T1000 (cell line): Measurements from ENCODE around the gene ZDHHC19.
"Not testable (repeated sequence)": the region's sequence is repeated elsewhere in the genome, so short reads cannot be mapped to it uniquely, and the experiment has no call there.

Source experiments
- DNase-seq: peaks from one replicate; lab custom pipeline; 2025; ENCODE audit warnings: mixed read lengths; lab: John Stamatoyannopoulos, UW

The ZDHHC19 gene, protein sequence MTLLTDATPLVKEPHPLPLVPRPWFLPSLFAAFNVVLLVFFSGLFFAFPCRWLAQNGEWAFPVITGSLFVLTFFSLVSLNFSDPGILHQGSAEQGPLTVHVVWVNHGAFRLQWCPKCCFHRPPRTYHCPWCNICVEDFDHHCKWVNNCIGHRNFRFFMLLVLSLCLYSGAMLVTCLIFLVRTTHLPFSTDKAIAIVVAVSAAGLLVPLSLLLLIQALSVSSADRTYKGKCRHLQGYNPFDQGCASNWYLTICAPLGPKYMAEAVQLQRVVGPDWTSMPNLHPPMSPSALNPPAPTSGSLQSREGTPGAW

DNA sequence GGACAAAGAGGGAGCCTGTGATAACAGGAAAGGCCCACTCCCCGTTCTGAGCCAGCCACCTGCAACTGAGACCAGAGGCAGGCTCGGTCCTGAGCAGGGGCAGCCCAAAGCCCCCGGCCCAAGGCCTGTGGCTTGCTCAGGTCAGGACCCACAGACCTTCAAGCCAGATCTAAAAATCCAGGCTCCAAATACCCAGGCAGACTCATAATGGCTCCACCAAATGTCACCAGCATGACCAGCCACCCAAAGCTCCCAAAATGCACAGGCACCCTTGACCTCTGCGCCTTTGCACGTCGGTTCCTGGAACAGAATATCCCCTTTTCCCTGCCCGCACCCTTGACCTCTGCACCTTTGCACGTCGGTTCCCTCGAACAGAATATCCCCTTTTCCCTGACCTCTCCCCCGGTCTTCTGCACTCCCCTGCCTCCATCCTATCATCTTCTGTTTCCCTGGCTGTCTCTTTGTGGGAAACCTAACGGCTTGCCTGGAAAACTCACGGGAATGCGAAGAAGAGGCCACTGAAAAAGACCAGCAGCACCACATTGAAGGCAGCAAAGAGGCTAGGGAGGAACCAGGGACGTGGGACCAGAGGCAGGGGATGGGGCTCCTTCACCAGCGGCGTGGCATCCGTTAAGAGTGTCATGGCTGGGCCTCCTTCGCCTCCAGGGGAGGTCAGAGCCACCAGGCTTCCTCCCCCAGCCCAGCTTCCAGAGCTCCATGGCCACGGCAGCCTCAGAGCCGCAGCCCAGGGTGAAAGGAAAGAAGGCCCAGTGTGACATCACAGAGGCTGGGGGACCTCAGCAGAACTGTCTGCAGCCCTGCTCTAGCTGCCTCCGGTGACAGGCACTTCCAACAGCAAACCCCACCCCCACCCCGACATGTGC is at the start of gene ZDHHC19:
Gene ZDHHC19 (minus strand): TSS at position 728 of the 884 bp plus-strand sequence. CDS start 85 bp downstream, at position 643.
- DNase-seq = no peak

DNA sequence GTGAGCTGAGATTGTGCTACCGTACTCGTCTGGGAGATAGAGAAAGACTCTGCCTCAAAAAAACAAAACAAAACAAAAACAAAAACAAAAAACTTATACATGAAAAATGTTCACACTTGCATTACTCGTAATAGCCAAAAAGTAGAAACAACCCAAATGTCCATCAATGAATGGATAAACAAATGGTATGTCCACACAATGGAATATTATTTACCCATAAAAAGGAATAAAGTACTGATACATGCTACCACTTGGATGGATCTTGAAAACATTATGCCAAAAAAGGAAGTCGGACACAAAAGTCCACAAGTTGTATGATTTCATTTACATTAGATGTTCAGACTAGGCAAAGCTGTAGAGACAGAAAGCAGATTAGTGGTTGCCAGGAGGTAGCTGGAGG is 49.6 kb upstream of the ZDHHC19 start:
- no peak for DNase-seq

DNA sequence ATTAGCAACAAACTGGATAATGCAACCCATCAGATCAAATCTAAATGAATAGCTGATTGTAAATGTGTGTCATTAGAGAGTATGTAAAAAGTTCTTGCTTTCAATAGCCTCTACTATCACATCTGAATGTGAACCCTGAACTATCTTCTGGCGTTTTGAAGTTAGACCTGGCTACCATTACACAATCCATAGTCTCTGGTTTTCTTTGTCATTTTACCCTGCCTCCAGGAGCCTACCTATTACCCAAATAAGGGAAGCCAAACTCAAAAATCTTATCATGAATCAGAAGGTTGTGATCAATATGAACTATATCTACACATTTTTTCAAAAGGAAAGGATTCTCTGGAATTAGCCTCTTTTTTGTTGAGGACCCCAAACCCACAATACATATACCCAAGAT is 44.6 kb upstream of the ZDHHC19 start:
- DNase-seq = no peak

DNA sequence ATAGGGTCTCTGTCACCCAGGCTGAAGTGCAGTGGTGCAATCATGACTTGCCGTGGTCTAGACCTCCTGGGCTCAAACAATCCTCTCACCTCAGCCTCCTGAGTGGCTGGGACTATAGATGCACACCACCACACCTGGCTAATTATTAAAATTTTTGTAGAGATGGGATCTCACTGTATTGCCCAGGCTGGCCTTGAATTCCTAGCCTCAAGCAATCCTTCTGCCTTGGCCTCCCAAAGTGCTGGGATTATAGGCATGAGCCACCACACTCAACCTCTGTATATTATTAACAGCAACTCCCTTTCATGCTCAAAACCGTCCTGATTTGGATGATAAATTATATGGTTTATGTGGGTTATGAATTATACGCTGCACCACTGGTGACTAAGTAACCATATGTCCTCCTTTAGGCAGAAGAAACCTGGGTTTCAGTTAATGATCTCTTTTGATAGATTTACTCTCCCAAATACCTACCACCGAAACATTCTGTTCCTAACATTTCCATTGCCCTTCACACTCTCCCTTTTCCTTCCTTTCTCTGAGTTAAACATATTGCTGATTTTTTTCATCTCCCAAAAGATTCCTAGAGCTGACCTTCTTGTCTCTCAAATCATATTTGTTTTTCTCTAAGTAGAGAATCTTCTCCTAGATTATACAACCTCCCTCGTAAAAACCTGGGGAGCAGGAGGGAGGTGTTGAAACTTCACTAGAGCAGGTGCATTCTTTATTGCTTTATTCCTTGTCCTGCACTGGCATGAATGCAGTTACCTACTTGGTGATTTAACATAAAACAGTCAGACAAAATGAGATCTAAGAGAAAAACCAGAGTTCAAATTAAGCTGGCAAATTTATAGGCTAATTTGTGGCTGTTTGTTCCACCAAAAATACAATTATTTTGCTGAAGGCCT is 43.4 kb upstream of the ZDHHC19 start:
- DNase-seq = no peak

DNA sequence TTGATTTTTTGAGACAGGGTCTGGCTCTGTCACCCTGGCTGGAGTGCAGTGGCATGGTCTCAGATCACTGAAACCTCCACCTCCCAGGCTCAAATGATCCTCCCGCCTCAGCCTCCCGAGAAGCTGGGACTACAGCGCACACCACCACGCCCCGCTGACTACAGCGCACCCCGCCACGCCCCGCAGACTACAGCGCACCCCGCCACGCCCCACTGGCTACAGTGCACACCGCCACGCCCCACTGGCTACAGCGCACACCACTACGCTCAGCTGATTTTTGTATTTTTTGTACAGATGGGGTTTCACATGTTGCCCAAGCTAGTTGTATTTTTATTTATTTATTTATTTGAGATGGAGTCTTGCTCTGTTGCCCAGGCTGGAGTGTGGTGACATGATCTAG is 40.7 kb upstream of the ZDHHC19 start:
- no peak for DNase-seq

DNA sequence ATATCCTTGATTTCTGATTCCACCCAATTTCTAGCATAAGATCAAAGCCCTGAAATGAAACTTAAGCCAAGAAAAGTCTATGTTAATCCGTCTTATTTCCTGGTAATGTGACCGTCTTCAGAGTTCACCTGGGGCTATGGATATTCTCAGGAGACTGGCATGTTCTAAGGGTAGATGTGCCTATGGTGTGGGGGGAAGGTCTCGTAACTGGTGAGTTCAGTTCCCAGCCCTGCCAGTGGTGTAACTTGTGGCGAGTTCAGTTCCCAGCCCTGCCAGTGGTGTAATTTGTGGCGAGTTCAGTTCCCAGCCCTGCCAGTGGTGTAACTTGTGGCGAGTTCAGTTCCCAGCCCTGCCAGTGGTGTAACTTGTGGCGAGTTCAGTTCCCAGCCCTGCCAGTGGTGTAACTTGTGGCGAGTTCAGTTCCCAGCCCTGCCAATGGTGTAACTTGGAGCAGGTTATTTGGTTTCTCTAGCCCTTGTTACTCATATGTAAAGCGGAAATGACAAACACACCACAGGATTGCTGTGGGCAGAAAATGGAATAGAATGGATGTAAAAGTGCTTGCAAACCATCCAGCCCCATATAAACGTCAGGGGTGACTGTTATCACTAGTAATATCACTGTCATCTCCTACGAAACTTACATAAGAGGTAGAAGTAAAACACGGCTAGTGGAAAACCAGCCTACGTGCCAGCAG is 35.6 kb upstream of the ZDHHC19 start:
- no peak for DNase-seq

DNA sequence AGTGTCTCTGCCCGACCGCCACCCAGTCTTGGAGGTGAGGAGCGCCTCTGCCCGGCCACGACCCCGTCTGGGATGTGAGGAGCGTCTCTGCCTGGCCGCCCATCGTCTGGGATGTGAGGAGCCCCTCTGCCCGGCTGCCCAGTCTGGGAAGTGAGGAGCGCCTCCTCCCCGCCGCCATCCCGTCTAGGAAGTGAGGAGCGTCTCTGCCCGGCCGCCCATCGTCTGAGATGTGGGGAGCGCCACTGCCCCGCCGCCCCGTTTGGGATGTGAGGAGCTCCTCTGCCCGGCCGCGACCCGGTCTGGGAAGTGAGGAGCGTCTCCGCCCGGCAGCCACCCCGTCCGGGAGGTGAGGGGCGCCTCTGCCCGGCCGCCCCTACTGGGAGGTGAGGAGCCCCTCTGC is 33.0 kb upstream of the ZDHHC19 start:
- DNase-seq = not testable (repeated sequence)

DNA sequence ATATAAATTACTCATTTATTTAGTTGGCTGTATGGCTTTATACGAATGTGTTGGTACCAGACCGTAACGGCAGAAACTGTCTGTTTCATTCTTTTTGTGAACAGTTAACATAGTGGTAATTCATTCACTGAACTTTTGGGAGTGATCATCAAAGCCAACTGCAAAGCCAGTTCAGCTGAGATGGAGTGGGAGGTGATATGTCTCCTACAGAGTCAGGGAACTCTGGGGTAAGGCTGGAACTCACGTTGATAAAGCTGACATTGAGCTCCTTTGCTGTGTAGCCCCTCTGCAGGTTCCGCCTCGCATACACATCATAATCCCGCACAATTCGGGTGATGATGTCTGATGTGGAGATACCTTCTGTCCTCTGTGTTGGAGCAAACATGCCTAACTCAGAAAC is 30.5 kb upstream of the ZDHHC19 start:
- no peak for DNase-seq

DNA sequence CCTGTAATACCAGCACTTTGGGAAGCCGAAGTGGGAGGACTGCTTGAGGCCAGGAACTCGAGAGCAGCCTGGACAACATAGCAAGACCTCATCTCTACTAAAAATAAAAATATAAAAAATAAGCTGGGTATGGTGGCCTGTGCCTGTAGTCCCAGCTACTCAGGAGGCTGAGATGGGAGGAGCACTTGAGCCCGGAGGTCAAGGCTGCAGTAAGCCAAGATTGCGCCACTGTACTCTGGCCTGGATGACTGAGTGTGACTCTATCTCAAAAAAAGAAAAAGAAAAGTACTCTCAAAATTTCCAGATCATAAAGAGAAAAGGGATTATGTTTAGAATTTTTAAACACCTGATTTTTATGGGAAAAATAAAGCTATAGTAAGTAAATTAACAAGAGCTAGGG is 29.2 kb upstream of the ZDHHC19 start:
- DNase-seq = no peak

DNA sequence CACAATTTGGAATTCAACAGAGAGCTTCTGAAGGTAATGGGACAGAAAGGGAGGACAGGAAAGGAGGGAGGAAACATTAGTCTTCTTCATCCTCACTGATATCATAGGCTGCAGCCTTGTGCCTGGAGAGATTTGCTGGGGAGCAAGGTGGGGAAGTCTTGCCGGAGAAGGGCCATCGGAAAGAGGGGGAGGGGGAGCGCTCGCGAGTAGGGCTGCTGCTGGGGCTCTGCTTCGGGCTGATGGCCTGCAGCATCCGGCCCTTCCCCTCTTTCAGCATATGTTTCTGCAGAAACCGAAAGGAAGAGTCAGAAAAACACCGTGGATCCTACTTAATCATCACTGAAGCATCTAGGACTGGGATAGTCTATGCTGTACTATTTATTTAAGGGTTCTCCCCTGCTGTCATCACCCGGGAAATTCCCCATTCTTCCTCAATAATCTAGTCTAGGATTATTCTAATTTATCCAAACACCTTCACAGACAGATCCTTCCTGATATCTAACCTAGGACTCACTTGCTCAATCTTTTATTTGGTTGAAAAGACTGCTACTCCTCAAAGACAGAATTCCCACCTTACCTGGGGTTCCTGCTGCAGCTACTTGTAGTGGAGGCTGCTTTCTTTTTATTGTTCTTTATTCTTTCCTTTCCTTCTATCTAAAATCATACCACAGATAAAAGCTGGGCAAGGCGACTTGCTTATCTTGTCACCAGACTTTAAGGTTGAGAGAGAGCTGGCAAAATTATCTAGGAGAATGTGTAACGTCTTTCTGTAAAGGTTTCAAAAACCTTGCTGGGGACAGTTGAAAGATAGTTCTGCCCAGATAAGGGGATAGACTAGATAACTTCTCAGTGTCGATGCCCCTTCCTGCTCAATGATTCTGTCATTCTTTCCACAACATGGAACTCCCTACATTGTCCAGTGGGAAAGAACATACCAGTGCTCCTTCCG is 27.7 kb upstream of the ZDHHC19 start:
- no peak for DNase-seq

DNA sequence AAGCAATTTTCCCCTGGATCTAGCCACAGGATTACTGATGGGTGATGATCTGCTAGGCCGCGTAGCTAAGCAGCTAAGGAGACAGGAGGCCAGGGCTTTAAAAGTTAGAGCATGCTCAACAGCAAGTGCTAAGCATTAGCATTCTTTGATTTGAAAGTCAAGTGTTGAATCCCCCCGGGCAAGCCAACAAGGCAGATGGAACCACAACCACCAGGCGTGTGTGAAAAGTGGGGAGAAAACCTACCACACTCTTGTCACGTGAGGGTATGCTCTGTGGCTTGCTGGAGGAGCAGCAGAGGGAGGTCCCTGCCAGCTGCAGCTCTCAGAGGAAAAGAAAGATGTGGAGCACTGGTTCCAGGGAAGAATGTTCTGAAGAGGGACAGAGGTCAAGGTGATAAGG is 26.0 kb upstream of the ZDHHC19 start:
- no peak for DNase-seq

DNA sequence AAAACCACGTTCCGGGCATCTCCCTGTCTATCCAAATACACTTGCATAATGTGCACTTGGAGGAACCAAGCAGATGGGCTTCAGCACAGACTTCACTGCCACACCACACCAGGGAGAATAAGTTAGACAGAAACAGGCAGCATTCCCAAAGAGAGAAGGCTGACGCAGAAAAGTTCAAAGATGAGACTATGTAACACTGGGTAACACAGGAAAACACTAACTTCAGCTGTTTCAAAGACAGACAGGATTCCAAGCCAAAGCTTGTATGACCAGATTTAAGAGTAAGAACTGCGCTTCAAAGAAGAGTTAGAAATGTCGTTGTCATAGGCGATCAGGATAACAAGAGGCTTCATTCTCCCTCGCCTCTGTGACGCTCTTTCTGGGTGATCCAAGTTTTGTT is 25.0 kb upstream of the ZDHHC19 start:
- no peak for DNase-seq

DNA sequence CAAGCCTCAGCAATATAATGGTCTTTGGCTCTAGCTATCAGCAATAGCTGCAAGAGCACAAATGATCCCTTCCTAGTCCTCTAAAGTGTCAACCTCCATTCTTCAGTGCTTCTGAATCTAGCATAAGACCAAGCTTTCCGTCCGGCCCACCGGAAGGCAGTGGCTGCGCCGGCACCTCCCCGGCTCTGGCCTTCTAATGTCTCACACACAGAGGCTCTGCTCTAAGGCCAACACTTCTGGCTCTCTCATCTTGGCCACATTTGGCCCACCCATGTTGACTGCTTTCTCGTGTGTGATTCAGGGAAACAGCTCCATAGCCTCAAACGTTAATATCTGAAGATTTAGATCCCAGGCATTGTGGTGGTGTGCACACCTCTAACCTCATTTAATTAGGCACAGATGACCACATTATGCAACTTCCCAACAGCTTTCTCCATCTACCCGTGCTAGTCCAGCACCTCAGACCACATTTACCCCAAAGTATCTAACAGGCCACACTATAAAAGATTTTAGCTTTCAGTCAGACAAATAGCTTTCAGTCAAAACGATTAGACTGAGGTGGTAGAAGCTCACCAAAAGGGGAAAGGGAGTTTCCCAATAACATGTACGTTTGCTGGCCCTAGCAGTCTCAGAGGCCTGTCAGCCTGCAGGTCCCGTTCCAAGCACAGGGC is 24.4 kb upstream of the ZDHHC19 start:
- no peak for DNase-seq

DNA sequence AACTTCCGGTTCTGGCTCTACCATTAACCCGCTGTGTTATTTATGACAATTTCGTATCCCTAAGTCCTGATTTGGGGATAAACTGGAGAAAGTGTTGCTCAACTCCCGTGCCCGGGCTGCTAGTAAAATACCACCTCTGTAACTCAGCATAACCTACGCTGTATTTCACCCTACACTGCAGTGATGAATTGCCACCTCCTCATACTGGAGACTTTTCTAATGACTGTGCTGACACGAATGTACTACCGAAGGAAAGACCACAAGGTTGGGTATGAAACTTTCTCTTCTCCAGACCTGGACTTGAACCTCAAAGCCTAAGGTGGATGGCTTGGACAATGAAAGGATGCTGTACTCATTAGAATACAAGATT is 21.7 kb upstream of the ZDHHC19 start:
- no peak for DNase-seq

DNA sequence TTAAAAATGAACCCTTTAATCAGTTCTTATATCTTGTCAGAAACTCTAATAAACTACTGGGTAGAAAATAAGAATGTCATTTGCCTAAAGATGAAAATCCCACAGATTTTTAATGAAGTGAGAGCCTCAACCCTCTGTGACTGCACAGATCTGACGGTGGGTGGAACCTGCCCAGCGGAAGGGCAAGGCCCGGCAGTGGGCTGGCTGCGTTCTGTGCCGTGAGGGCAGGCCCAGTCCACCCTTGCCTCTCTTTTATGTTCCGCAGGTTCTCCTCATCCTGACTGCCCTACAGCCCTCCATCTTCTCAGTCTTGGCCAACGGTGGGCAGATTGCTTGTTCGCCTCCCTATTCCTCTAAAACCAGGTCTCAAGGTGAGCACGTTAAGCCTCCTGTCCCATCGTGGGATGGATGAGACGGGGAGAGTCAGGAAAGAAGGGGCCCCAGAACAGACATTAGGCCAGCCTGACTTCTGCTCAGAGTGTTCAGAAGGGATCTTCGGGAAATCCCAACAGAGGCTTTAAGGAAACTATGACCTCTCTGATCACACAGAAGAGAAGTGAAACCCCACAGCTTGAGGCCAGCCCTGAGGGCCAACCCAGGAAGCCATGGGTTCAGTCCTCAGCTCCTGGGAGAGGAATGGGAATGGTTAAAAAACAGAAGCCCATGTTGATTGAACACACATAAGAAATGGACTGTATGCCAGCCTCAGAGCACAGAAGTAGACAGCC is 21.1 kb upstream of the ZDHHC19 start:
- no peak for DNase-seq

DNA sequence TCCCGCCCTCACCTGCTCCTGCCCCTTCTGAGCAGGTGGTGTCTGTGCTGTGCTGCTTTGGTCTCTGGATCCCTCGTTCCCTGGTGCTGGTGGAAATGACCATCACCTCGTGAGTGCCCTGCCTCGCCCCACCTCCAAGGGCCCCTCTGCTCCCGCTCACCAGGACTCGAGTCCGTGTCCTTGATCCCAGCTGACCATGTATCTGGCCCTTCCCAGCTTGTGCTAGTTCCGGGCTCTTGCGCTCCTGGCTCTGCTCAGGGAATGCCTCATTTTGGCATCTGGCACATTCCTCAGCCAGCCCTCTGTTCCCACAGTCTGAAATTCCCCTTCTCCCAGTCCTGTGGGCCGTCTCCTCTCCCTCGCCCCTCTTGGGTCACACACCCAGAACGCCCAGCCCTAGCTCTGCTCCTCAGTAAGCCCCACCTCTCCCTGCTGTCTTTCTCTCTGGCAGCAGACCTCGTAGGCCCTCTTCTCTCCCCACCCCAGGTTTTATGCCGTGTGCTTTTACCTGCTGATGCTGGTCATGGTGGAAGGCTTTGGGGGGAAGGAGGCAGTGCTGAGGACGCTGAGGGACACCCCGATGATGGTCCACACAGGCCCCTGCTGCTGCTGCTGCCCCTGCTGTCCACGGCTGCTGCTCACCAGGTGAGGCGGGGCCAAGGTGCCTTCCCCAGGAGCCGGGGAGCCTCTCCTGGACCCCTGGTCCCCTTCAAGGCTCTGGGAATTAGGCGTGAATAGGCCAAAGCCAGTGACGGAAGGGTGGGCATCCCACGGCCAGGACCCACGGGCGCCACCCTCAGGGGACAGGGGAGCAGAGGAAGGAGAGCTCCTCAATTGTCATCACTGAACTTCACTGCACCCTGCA is 16.7 kb upstream of the ZDHHC19 start:
- DNase-seq = no peak

DNA sequence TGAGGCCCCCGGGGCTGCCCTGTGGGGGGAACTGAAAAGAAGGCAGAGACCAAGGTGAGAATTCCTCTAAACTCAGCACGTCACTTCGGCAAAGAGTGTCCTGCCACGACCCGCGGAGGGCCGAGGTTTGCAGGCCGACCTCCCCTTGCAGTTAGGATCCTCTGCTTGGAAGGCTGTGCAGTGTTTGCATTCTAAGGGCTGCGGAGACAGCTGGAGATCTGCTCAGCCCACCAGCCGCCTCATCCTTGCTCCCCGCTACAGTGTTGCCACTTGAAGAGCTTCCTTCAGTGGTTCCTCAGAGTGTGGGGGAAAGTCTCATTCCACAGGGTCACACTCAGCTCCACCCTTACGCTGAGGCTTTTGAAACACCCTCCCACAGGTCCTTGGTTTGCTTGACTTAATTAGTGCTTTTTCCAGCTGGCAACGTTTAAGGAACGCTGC is 15.9 kb upstream of the ZDHHC19 start:
- DNase-seq = no peak

DNA sequence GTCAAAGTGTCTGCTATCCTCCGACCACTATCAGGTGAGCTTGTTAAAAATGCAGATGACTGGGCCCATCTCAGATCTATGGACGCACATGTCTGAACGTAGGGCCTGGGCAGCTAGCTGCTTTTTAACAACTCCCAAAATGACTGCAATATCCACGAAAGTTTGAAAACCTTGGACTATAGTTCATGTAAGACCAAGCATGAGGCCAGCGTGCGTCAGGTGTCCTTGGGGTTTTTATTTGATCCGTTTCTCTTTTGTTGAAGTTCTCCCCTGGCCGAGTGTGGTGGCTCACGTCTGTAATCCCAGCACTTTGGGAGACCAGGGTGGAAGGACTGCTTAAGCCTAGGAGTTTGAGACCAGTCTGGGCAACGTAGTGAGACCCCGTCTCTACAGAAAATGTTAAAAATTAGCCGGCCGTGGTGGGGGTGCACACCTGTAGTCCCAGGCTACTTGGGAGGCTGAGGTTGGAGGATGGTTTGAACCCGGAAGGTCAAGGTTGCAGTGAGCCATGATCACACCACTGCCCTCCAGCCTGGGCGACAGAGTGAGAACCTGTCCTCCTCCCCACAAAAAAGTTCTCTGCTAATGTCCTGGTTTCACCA is 14.7 kb upstream of the ZDHHC19 start:
- DNase-seq = no peak
